HG03097 (cell line): ENCODE results near the gene ELMO1.

ENCODE experiments used
- ATAC-seq: cut with Tn5 transposase; IDR thresholded peaks from one replicate; pipeline ENCODE4 v1.9.1; 2021; ENCODE audit not compliant: unreplicated experiment, low FRiP score

ELMO1 gene

GRCh38 chr7:37110660-37111424 lies 337.8 kb downstream of the ELMO1 start:
- ATAC-seq: no peak

- ATAC-seq: no peak
Measured at GRCh38 chr7:37109843-37110242, 338.8 kb downstream of the ELMO1 start.

GRCh38 chr7:37109016-37109683 lies 339.5 kb downstream of the ELMO1 start:
- no peak for ATAC-seq

- no peak for ATAC-seq
Measured at GRCh38 chr7:37108615-37109014, 340.0 kb downstream of the ELMO1 start.

GRCh38 chr7:37107047-37107750 lies 341.5 kb downstream of the ELMO1 start:
- no peak for ATAC-seq

DNA sequence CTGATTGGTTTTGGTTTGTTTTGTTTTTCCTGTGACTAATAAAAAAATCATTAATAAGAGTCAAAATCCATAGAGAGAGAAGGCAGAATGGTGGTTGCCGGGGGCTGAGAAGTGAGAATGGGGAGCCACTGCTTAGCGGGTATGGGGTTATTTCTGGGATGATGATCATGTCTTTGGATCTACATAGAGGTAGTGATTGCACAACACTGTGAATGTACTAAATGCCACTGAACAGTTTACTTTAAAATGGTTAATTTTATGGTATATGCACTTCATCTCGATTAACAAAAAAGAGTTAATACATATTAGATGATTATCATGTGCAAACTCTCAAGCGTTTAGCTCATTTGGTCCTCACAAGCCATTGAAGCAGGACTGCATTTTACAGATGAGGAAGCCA lies 342.9 kb downstream of the ELMO1 start:
- ATAC-seq: no peak

GRCh38 chr7:37104822-37105518 lies 343.7 kb downstream of the ELMO1 start:
- no peak for ATAC-seq

- ATAC-seq: no peak
Measured at GRCh38 chr7:37102518-37103137, 346.0 kb downstream of the ELMO1 start.

GRCh38 chr7:37100735-37101331 lies 347.8 kb downstream of the ELMO1 start:
- ATAC-seq: no peak

DNA sequence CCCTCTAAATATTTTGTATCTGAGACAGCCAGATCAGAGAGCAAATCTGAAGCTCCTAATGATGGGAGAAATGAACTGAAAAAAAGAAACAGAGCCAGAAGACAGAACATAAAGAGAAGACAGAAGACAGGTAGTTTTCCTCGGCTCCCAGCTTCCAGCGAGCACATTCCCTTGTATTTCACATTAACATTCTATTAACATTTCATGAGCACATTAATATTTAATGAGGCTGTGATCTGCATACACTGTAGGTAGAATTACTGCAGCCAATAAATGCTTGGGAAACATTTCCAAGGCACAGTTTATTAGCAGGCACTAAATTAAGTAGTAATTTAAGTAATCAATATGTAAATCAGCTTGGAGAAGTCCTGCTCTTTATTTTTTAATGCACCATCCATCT lies 349.9 kb downstream of the ELMO1 start:
- ATAC-seq: no peak

DNA sequence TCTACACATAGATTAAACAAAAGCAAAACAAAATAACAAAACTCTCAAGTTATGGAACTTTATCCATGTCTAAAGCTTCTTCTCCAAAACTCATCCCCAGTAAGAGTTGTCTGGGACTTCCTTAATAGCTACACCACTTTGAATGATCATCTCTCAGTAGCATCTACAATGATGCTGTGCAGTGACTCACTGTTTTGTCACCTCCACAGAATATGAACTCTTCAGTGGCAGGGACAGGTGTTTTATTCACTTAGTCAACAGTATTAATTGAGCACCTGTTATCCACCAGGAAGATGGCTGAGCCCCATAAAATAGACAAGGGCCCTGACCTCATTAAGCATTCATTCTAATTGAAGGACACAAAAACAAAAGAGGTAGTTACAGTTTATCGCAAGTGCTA lies 350.7 kb downstream of the ELMO1 start:
- ATAC-seq: no peak

- no peak for ATAC-seq
Measured at GRCh38 chr7:37097276-37097675, 351.4 kb downstream of the ELMO1 start.

DNA sequence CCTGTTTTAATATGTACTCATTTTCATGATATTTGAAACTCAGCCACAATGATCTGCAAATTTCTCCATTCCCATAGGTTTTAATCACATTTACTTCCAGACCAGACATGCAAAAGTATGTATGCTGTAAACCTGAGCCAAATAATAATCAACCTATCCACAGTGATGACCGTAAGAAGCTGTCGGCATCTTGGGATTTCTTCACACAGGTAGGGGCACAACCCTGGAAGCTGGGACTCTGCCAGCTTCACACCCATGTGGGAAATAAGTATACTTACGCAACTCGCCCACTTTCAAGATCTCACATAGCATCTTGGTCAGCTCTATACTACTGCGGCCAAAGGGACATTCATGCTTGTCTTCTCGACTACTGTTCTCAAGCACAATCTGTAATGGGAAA lies 352.3 kb downstream of the ELMO1 start:
- ATAC-seq: no peak

GRCh38 chr7:37095122-37095521 lies 353.5 kb downstream of the ELMO1 start:
- ATAC-seq: no peak

DNA sequence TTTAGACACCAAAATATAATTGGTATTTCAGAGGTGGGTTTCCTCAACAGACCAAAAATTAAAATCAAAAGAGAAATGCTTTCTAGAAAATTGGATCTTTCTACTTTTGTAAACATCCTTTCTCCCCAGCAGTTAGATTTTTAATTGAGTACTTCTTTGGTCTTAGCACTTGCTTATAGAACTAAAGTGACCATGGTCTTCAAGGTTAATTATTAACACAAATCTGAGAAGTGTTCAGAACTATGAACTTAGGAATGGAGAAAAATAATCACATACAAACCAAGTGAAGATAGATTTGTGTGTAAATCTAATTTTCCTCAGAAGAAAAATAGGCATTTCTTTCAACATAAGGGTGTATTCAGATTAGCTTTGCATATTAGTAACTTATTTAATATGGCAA lies 355.4 kb downstream of the ELMO1 start:
- no peak for ATAC-seq

- ATAC-seq: no peak
Measured at GRCh38 chr7:37092548-37092947, 356.1 kb downstream of the ELMO1 start.

- no peak for ATAC-seq
Measured at GRCh38 chr7:37089972-37090371, 358.7 kb downstream of the ELMO1 start.

GRCh38 chr7:37085600-37085999 lies 363.1 kb downstream of the ELMO1 start:
- no peak for ATAC-seq

DNA sequence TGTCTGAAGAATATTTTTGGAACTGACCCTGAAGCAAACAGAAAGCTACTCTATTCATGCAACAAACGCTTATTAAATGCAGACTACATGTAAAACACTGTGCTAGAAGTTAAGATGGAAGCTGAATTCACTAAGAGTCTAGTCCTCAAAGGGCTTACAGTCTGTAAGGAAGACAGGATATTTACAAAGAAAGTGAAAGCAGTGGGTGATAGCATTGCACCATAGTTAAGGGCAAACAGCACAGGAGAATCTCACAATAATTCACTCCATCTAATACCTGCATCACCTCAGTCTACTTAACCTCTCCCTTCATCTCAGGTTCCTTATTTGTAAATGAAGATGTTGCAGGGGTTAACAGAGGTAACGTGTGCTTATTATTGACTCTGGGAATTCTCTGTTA lies 364.4 kb downstream of the ELMO1 start:
- ATAC-seq: no peak
